B cell (primary cell): ENCODE data around the gene MAP3K5. TPM values are rescaled to one million over a fixed set of nuclear protein-coding genes. Genes with fewer than 3 reads are reported as not detected.

ENCODE experiments used
- ATAC-seq: fragments of 200-7000 bp; cut with Tn5 transposase; one replicate; pipeline ENCODE4 v1.10.0; 2021; ENCODE audit warnings: low read depth, mild to moderate bottlenecking, moderate number of reproducible peaks, moderate library complexity
- CTCF ChIA-PET: fragments of 350-600 bp; sonication (Branson Sonifier 250); formaldehyde crosslinking; loops from one replicate; lab custom pipeline; 2021; ENCODE audit warnings: antibody characterized with exemption, inconsistent platforms; lab: Charles Lee
- POLR2A ChIA-PET: fragments of 350-600 bp; sonication (Branson Sonifier 250); formaldehyde crosslinking; loops from one replicate; lab custom pipeline; 2021; ENCODE audit warnings: antibody characterized with exemption; lab: Charles Lee
- DNase-seq: peaks from one replicate; pipeline ENCODE4 v3.0.0; 2013
- H2AFZ ChIP-seq: 2 replicates; pipeline ENCODE4 v1.6.1; 2012; ENCODE audit warnings: mild to moderate bottlenecking, low read depth, low read length; ENCODE audit not compliant: insufficient read depth, poor library complexity, severe bottlenecking
- H3K27ac ChIP-seq, 2 donors: 1 replicate in 1 of 2; 2 replicates in 1 of 2; pipeline ENCODE4 v1.5.1; 2012 to 2013; ENCODE audit warnings: low read length in 2 of 2, mild to moderate bottlenecking in 2 of 2, moderate library complexity in 1 of 2
- H3K27me3 ChIP-seq, 4 experiments: fragments of 200-600 bp in 1 of 4; sonication (generic) in 1 of 4; replicated peaks in 1 of 4; 1 replicate in 2 of 4; 2 replicates in 2 of 4; pipeline versions ENCODE4 v1.6.1 to v1.7.0; 2013 to 2016; ENCODE audit warnings: low read length in 3 of 4, mild to moderate bottlenecking in 2 of 4, mixed read lengths in 1 of 4, moderate library complexity in 1 of 4; ENCODE audit not compliant: insufficient read depth in 4 of 4, control insufficient read depth in 3 of 4; ENCODE audit errors: control extremely low read depth in 1 of 4
- H3K36me3 ChIP-seq, 2 experiments: replicated peaks in 1 of 2; 1 replicate in 1 of 2; 2 replicates in 1 of 2; pipeline versions ENCODE4 v1.6.1 to v1.7.1; 2013; ENCODE audit warnings: low read length in 1 of 2; ENCODE audit not compliant: insufficient read depth in 2 of 2, control insufficient read depth in 1 of 2; ENCODE audit errors: control extremely low read depth in 1 of 2, extremely low read depth in 1 of 2
- H3K4me1 ChIP-seq, 2 donors: fragments of 200-600 bp in 1 of 2; sonication (generic) in 1 of 2; 1 replicate in 1 of 2; 2 replicates in 1 of 2; pipeline versions ENCODE4 v1.5.1 to v1.6.1; 2013 to 2017; ENCODE audit warnings: low read length in 2 of 2; ENCODE audit not compliant: control insufficient read depth in 2 of 2, insufficient read depth in 2 of 2
- H3K4me2 ChIP-seq: replicated peaks from 2 replicates; pipeline ENCODE3; 2012; ENCODE audit warnings: mild to moderate bottlenecking, low read depth, low read length; ENCODE audit not compliant: poor library complexity, severe bottlenecking
- H3K4me3 ChIP-seq, 5 experiments: fragments of 200-600 bp in 1 of 5; sonication (generic) in 1 of 5; 1 replicate in 3 of 5; 2 replicates in 2 of 5; pipeline versions ENCODE4 v1.5.1 to v1.7.0; 2011 to 2016; ENCODE audit warnings: low read length in 4 of 5, mild to moderate bottlenecking in 4 of 5, low read depth in 2 of 5, control low read depth in 1 of 5, moderate library complexity in 1 of 5; ENCODE audit not compliant: insufficient read depth in 1 of 5; ENCODE audit errors: control extremely low read depth in 1 of 5, extremely low read depth in 1 of 5
- H3K79me2 ChIP-seq: fragments of 200-600 bp; sonication (generic); one replicate; pipeline ENCODE4 v1.6.0; 2016; ENCODE audit warnings: low read length; ENCODE audit not compliant: control insufficient read depth, insufficient read depth
- H3K9ac ChIP-seq: fragments of 200-600 bp; sonication (generic); 2 replicates; pipeline ENCODE4 v1.6.1; 2017; ENCODE audit warnings: mild to moderate bottlenecking, low read length, moderate library complexity
- H3K9me3 ChIP-seq, 3 donors: one replicate each; pipeline versions ENCODE4 v1.6.1 to v1.7.1; 2013; ENCODE audit warnings: low read length in 2 of 3; ENCODE audit not compliant: control insufficient read depth in 2 of 3, insufficient read depth in 1 of 3; ENCODE audit errors: control extremely low read depth in 1 of 3
- H4K20me1 ChIP-seq: 2 replicates; pipeline ENCODE4 v1.6.0; 2012; ENCODE audit warnings: mild to moderate bottlenecking, low read length; ENCODE audit not compliant: insufficient read depth, control insufficient read depth, poor library complexity, severe bottlenecking
- H3K27ac Mint-ChIP-seq: one replicate; pipeline ENCODE4 v1.8.0; 2021; ENCODE audit warnings: mixed read lengths
- H3K27me3 Mint-ChIP-seq: one replicate; pipeline ENCODE4 v1.8.0; 2021; ENCODE audit warnings: mixed read lengths
- H3K4me1 Mint-ChIP-seq: one replicate; pipeline ENCODE4 v1.8.0; 2021; ENCODE audit warnings: mixed read lengths
- H3K4me3 Mint-ChIP-seq: one replicate; pipeline ENCODE4 v1.8.0; 2021; ENCODE audit warnings: mixed read lengths
- H3K9me3 Mint-ChIP-seq: one replicate; pipeline ENCODE4 v1.8.0; 2022; ENCODE audit warnings: mixed read lengths; ENCODE audit not compliant: insufficient read depth
- CTCF ChIP-seq: fragments of 200-600 bp; IDR thresholded peaks from one replicate; pipeline ENCODE4 v1.8.0; 2022; ENCODE audit warnings: antibody characterized with exemption, mild to moderate bottlenecking
- EZH2 ChIP-seq: IDR thresholded peaks from 2 replicates; pipeline ENCODE4 v1.6.1; 2012; ENCODE audit warnings: borderline replicate concordance, low read depth, mild to moderate bottlenecking, moderate library complexity, low read length; ENCODE audit not compliant: insufficient read depth, poor library complexity, severe bottlenecking
- WGBS: methylation state at CpG from one replicate; pipeline ENCODE4 v1.1.5; 2013; ENCODE audit warnings: missing lambda C conversion rate; ENCODE audit not compliant: insufficient coverage; 5-methylcytosine and 5-hydroxymethylcytosine counted together
- intact Hi-C: fragments of 100-400 bp; cut with micrococcal nuclease; formaldehyde crosslinking; loops from one replicate; pipeline ENCODE4 v1.10.0; 2022
- polyA plus RNA-seq: library from polyadenylated mRNA; depleted of rRNA; stranded (reverse); fragments of >200 nt; gene quantifications from 2 replicates; pipeline ENCODE4 v1.2.3, GENCODE V29; 2012
- total RNA-seq, 2 donors: library from RNA; stranded (reverse); fragments of 120-200 nt in 1 of 2; gene quantifications; 1 replicate in 1 of 2; 2 replicates in 1 of 2; pipeline versions ENCODE4 v1.2.3 to v1.2.4, GENCODE V29; 2013 to 2022

Gene MAP3K5
- total and polyA plus RNA-seq, 2 donors (not counting 1 experiment from before 2014, with no cell fraction given): 5.7 to 34.1 TPM

- no peak for DNase-seq
- ATAC-seq: no peak
- Histone ChIP-seq H3K9me3 (no peaks in the 10 kb centered on the region), H4K20me1 (peaks cover 20% of the 10 kb centered on the region), H3K9ac (no peak overlapping the region), H2AFZ (no peak overlapping the region), H3K4me2 (no peak overlapping the region), H3K27ac (no peak overlapping the region), H3K79me2 (peaks cover 81% of the 10 kb centered on the region), H3K4me1 (no peaks in the 10 kb centered on the region), H3K36me3 (peaks cover 0 to 3% of the 10 kb centered on the region in 2 experiments), H3K4me3 (no peak overlapping the region), H3K27me3 (no peaks in the 10 kb centered on the region)
- Mint-ChIP-seq H3K27me3 (no peaks in the 10 kb centered on the region), H3K4me1 (peaks cover 10% of the 10 kb centered on the region), H3K27ac (no peak overlapping the region), H3K9me3 (peaks cover 2% of the 10 kb centered on the region), H3K4me3 (no peak overlapping the region)
- intact Hi-C loops: no loop called here
- no peak for TF ChIP-seq CTCF
- TF ChIP-seq EZH2: no peak
- CTCF ChIA-PET: no interaction called here
- POLR2A ChIA-PET: no interaction called here
These were observed 82.8 kb downstream of the MAP3K5 start for GRCh38 chr6:136709429-136709828.

- peaks cover 58% of the 10 kb centered on the region for H3K79me2 ChIP-seq
- H2AFZ ChIP-seq: no peak overlapping the region
- no peak overlapping the region for H3K4me2 ChIP-seq
- no peak for TF ChIP-seq CTCF
- TF ChIP-seq EZH2: no peak
- no peak for DNase-seq
- H3K4me1 ChIP-seq: peaks cover 3 to 8% of the 10 kb centered on the region in 2 donors
- intact Hi-C loops: no loop called here
- peaks cover 0 to 3% of the 10 kb centered on the region in 2 experiments for H3K36me3 ChIP-seq
- H3K9me3 ChIP-seq: no peaks in the 10 kb centered on the region
- peaks cover 15% of the 10 kb centered on the region for H4K20me1 ChIP-seq
- no peaks in the 10 kb centered on the region for H3K27me3 Mint-ChIP-seq
- no peak for ATAC-seq
- no peak overlapping the region for H3K4me3 ChIP-seq
- ChIA-PET CTCF (interaction anchor here (1.9 to 2.5 kb wide), 2 partner anchors 62 to 86 kb away, joined by 9 to 10 read pairs; partner anchors contain the start of gene MAP3K5), POLR2A (no interaction called here)
- no peak overlapping the region for H3K27ac Mint-ChIP-seq
- H3K4me3 Mint-ChIP-seq: no peak overlapping the region
- H3K27ac ChIP-seq: no peak overlapping the region
- H3K4me1 Mint-ChIP-seq: peaks cover 18% of the 10 kb centered on the region
- 96% methylated on average over 5 of the region's 5 CpGs for WGBS
- H3K27me3 ChIP-seq: no peaks in the 10 kb centered on the region
- H3K9me3 Mint-ChIP-seq: no peaks in the 10 kb centered on the region
- H3K9ac ChIP-seq: no peak overlapping the region
These were observed 85.8 kb downstream of the MAP3K5 start for GRCh38 chr6:136706430-136706829.
